ENCODE data around the gene ITGAL.
"Not testable (repeated sequence)": the region's sequence is repeated elsewhere in the genome, so short reads cannot be mapped to it uniquely, and the experiment has no call there.

ITGAL gene

DNA sequence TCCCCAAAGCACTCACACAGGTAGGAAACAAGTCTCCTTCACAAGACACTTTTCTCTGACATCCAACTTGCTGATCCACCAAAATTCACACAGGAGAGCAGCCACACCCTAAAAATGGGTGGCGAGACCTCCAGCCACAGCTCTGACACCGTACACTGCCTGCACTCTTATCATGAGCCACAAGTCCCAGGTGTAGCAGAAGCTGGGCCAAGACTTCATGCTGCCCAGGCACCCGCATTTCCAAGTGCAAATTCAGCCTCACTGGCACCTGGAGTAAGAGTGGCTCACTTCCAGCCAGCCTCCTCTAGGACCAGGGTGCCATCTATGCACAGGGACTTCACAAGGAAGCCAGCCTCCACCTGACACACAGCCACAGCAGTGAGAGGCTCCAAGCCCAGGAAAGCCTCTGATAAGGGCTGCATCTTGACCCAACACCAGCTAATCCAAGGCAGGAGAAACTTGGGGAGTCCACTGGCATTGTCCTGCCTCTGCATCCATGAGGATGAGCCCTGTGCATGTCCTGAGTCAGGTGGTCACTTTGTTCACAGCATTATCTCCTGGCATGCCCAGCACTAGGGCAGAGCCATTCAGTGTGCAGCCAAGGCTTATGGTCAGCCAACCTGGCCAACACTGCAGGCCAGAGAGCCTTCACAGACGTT, 56.4 kb downstream of the ITGAL start:
- no peak for DNase-seq

DNA sequence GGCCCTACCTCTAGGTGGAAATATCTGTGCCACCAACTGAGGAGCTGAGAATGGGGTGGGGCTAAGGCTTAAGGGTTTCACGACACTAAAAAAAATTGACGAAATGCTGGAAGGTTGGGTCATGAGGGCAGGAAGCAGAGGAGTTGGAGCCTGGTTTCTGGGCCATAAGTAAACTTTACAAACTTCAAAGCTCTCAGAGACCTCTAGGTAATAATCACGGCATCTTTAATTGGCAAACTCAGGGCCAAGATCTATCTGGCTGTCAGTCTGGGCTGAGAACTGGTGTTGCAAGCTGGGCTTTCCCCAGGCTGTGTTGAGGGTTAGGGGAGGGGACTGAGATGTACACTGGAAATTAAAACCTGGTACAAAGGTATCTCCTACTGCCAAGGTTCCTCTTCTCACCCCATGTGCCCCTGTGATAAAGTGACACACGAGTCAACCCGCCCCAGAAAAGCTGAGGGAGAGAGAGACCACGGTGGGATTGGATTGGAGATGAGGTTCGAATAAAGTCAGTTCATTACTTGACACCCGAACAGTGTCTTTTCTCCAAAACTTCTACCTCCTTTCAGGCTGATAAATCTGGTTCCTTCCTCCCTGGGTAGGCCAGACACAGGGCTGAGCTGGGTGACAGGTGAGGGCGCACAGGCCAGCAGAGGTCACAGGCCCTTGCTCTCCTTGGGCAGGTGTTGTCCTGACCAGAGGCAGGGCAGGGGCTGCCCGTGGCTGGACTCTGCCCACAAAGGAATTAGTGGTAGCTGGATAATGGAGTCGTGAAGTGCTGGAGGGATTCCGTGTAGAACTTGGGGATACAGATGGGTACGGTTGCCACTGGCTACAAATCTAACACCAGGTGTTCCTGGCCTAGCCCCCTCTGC, 57.9 kb downstream of the ITGAL start:
- DNase-seq = no peak

DNA sequence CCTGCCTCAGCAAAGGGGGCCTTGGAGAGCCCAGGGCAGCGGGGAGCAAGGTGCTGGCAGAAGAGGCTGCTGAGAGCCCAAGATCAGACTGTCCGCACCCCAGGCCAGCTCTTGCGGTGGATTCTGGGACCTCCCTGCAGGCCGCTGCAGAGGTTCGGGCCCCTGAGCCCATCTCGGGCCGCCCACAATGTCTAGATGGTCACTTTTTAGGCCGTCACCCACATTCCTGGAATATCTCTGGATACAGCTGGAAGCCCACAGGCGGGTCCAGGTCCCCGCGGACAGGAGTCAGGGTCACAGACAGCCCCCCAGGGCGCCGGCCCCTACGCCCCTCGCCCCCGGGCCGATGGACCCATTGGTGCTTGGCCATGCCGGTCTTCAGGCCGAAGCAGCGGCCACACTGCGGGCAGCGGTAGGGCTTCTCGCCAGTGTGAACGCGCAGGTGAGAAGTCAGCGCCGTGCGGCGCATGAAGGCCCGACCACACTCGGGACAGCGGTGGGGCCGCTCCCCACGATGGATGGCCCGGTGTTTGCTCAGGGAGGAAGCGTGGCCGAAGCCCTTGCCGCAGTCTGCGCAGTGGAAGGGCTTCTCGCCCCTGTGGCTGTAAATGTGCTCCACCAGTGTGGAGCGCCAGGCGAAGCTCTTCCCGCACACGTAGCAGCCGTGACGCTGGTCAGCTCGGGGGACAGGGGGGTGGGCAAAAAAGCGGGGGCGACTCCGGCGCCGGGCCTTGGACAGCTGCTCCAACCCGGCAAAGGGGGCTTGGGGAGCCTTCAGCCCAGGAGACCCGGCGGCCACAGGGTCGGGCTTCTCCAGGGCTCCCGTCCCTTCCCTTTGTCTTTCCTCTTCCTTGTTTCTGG, 60.0 kb downstream of the ITGAL start:
- no peak for DNase-seq

DNA sequence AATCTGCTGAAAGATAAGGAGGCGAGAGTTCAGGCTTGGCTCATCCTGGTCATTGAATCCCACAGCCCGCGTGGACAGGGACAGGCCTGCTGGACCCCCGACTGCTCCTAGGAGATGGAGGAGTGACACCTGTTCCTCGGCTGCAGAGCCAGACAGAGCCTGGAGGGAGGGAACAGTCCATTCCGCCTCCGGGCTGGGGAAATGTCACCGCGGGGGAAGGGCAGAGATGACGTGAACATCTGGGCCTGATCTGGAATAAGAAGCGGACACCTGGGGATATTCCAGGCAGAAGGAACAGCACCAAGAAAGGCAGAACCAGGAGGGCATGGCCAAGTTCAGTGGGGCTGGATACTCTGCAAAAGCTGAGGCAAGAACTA, 60.6 kb downstream of the ITGAL start:
- DNase-seq = no peak

DNA sequence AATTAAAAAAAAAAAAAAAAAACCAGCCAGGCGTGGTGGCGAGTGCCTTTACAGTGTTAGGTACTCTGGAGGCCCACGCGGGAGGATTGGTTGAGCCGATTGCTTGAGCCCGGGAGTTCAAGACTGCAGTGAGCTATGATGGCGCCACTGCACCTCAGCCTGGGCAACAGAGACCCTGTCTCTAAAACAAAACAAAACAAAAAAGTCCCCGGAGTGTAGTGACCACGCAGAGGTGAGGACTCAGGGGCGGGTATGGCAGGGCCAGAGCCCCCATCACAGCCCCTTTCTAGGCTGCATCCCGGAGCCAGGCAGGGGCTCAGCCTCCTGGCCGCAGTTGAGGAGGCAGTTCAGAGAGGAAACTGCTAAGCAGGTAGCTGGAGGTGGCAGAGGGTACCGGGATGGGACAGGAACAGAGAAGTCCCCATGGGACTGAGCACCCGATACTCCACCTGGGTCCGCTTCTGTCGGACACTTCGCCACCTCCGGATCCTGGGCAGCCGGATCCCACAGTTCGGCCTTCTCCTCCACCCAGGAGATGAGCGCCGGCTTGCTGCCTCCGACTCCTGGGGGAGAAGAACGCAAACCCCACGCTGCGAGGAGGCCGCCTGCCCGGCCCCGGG, 61.3 kb downstream of the ITGAL start:
- DNase-seq = peak; percentile 27

DNA sequence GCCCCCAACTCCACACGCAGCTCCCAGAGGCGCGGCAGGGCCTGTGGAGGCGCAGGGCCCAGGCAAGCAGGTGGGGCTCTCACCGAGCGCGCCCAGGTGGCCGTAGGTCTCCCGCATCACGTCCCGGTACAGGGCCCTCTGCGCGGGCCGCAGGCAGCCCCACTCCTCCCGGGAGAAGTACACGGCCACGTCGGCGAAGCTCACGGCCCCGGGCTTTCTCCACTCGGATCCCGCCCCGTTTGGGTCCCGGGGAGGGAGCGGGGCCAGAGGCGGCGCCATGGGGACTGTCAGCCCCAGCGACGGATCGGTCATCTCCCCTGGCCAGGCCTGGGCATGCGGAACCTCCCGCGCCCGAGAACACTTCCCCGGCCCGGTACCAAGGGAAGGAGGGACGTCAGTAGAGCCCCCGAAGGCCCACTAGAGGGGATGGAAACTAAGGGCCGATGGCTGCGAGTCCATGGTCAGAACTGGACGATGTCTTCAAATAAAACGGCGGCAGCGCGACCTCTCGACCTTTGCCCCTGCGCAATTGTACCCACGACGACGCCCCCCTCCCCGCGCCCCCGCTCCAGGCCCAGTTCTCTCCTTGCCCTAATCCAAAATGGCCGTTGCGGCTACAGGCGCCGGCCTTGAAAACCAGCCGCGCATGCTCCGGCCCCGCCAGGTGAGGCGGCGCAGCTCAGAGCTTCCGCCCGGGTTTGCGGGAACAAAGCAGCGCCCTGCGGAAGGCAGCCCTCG, 62.0 kb downstream of the ITGAL start, which contains the start of gene ZNF747:
Gene ZNF747, minus strand, starts transcription at position 491 of the 738 bp plus-strand sequence. Its CDS starts 179 bp downstream, at position 312.
- DNase-seq = peak; percentile 93

DNA sequence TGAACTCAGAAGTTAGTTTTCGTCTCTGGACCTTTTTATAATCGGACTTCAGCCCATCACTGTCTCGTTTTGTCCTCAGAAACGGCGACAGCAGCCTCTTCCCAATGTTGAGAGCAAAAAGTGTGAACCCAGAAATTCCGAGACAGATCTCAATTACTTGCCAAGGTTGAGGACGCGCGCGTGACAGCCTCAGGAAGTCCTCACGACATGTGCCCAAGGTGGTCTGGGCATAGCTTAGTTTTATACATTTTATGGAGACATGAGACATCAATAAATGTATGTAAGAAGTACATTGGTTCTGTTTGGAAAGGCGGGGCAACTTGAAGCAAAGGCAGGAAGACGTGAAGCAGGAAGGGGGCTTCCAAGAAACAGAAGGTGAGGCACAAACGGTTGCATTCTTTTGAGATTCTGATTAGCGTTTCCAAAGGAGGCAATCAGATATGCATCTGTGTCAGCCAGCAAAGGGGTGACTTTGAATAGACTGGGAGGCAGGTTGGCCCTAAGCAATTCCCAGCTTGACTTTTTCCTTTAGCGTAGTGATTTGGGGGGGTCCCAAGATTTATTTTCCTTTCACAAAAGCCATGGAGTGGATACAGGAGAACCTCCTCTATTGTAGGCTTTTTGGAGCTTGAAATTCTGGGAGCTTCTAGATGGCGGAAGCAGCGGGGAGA, 62.7 kb downstream of the ITGAL start:
- no peak for DNase-seq

DNA sequence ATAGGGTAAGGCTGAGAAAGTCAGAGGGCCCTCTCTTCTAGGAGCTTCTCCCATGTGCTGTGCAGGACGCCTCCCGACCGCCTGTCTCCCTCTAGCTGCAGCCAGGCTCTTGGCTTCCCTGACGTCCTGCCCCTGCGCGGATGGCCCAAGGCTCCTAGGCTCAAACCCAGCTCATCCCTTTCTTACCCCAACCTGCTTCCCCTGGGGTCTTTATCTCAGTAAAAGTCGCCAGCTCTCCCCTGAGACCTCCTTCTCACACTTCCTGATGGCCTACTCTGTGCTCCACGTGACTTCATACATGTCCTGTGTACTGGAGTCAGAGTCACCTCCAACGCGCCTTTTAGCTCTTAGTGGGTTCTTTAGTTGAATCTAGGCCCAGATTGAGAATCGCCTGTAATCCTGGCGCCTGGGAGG, 63.2 kb downstream of the ITGAL start:
- DNase-seq = peak; percentile 73

DNA sequence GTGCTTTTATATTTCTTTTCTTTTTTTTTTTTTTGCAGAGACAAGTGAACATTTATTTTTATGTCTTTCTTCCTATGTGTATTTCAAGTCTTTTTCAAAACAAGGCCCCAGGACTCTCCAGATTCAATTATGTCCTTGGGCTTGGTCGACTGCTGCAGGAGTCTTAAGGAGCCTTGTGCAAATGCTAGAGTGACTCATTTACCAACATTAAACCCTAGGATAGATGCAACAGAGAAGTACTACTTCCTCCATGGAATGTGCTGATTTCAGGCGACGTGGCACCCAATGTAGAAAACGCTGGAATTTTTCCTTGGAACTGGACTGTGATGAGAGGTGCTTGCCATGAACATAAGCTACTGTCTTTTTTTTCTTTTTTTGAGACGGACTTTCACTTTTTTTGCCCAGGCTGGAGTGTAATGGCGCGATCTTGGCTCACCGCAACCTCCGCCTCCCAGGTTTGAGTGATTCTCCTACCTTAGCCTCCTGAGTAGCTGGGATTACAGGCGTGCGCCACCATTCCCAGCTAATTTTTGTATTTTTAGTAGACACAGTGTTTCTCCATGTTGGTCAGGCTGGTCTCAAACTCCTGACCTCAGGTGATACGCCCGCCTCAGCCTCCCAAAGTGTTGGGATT, 64.0 kb downstream of the ITGAL start:
- DNase-seq = not testable (repeated sequence)

DNA sequence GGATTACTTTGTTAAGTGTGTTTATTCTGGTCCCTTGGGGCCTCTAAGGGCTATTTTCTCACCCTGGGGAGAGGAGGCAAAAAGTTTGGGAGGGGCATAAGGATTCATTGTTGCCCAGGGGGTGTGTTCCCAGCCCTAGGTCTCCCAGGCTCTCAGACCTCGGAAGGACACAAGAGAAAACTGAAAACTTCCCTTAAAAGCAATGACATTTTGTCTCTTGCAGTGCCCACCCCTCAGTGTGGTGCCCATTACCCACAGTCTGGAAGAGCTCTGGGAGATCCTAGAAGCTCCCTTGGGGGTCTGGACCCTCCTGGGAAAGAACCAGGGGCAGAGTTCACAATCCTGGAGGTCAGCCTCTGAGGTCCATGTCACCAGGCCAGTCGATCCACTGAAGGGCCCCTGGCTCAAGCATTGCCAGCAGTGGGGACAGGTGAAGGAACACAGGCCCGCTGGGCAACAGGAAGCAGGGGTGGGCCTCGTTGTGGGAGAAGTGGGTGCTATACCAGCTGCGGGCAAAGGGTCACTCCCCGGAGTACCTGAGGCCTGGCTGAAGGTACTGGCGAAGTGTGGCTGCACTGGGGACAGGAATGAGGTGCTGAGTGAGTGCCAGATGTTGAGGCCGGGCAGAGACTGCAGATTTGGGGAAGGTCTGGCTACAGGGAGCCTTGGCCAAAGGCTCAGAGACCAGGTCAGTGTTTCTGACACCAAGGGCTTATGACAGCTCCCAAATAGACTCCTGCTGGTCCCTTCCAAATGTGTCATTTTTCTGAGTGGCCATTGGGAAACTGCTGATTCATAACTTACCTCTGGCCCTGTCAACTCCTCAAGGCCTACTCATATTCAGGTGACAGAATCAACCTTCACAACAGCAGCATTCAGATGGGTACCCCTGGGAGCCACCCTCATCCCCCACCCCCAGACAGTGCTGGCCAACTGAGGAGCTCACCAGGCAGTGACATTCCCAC, 66.7 kb downstream of the ITGAL start:
- DNase-seq = no peak

DNA sequence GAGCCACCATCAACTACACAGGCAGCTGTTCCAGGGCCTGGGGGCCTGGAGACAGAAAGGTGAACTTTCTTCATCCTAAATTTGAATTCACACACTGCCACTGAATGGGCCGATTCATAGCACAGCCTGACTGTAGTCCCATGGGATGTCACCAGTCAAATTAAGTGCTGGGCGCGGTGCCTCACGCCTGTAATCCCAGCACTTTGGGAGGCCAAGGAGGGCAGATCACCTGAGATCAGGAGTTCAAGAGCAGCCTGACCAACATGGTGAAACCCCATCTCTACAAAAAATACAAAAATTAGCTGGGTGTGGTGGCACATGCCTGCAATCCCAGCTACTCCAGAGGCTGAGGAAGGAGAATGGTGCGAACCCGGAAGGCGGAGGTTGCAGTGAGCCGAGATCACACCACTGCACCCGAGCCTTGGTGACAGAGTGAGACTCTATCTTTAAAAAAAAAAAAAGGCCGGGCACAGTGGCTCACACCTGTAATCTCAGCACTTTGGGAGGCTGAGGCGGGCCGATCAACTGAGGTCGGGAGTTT, 67.5 kb downstream of the ITGAL start:
- DNase-seq = not testable (repeated sequence)

DNA sequence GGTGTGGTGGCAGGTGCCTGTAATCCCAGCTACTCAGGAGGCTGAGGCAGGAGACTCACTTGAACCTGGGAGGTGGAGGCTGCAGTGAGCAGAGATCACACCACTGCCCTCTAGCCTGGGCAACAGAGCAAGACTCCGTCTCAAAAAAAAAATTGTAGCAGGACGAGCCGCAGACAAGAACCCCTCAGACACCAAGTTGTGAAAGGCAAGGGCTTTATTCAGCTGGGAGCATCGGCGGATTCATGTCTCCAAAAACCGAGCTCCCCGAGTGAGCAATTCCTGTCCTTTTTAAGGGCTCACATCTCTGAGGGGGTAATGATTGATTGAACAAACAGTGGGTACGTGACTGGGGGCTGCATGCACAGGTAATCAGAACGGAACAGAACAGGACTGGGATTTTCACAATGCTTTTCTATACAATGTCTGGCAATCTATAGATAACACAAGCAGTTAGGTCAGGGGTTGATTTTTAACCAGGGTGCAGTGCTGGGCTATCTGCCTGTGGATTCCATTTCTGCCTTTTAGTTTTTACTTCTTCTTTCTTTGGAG, 68.4 kb downstream of the ITGAL start:
- not testable (repeated sequence) for DNase-seq

DNA sequence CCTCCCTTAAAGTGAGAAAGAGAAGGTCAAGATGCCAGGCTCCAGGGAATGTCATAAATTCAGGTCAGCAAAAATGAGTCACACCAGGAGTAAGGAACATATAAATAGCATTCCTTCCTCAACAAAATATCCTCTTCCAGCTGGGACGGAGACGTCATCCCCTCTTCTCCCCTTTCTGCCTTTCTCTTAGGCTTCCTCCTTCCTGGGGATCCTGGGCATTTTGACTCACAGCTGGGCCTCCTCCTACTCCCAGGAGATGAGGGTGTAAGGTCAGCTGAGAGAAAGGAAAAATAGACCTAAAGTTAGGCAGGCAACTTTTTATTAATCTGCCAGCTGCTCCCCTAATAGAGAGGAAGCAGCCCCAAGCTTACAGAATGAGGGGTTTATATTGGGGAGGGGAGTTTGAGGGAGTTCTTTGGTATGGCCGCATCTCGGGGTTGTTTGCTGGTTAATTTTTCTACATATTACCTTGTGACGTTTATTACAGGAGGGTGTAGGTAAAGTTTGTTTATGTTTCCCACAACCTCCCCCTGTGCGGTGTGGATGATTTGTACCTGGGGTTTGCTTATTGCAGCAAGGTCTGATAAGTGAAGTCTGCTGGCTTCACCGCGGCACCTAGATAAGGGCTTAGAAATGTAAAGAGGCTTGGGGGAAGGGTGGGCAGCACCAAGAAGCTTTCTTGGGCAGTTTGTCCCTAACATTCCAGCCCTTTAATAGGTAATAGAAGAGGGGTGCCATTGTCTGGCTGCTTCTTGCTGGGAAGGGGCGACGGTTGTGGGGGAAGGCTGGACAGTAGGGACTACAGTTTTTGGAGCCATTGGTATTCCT, 69.2 kb downstream of the ITGAL start:
- DNase-seq = no peak

DNA sequence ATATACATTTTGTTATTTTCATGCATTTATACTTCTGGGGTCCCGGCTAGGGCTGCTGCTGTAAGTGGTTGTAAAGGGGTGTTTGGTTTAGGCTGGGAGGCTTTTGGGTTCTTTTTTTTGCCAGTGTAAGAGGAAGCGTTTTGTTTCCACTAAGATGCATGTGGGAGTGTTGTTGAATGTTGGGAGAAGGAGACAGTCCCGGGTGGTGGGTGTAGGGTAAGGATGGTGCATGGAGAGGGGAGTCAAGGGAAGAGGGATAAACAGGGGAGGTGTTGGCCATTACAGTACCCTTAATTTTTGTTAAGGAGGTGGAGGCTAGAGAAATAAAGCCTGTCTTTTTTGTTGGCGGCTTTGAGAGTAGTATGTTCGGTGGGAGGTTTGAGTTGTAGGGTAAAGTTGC, 70.5 kb downstream of the ITGAL start:
- DNase-seq = no peak

DNA sequence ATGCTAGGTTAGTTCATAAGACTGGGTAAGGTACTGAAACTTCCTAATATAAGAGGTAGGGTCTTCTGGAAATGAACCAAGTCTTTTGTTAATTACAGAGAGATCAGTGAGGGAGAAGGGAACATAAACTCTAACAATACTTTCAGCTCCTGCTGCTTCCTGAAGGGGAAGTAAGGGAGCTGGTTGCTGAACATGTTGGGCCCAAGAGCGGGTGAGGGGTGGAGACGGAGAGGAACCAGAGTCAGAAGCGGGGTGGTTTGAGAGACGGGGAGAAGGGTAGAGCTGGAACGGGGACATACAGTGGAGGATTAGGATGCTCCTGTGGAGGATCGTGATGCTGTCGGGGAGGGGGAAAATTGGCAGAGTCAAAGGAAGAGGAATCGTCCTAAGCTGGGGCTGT, 73.6 kb downstream of the ITGAL start:
- no peak for DNase-seq

DNA sequence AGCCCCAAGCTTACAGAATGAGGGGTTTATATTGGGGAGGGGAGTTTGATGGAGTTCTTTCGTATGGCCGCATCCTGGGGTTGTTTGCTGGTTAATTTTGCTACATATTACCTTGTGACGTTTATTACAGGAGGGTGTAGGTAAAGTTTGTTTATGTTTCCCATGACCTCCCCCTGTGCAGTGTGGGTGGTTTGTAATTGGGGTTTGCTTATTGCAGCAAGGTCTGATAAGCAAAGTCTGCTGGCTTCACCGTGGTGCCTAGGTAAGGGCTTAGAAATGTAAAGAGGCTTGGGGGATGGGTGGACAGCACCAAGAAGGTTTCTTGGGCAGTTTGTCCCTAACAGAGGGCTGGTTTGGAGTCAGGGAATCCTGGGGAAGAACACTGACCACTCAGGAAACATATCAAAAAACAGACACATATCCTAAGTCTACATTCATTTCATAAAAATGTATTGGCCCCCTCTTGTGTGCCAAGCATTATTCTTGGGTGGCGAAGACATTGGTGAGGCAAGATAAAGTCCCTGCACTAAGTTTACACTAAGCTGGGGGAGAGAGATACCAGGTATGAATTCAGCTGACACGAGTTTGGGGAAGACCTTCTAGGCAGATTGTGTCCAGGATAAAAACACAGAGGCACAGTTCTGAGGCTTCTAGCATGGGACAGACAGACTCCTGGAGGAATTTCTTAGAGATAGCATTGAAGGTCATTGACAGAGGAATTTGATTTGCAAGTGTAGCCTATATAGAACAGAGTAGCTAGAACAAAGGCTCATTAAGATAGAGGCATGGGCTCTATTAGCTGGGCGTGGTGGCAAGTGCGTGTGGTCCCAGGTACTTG, 76.1 kb downstream of the ITGAL start:
- DNase-seq = no peak

DNA sequence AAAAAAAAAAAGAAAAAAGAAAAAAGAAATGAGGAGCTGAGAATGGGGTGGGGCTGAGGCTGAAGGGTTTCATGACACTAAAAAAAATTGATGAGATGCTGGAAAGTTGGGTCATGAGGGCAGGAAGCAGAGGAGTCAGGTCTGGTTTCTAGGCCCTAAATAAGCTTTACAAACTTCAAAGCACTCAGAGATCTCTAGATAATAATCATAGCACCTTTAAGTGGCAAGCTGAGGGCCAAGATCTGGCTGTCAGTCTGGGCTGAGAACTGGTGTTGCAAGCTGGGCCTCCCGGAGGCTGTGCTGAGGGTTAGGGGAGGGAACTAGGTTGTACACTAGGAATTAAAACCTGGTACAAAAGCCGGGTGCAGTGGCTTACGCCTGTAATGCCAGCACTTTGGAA, 79.2 kb downstream of the ITGAL start:
- DNase-seq = peak; percentile 69
